ENCODE data around the gene CCDC12. TPM values are rescaled to one million over a fixed set of nuclear protein-coding genes. Genes with fewer than 3 reads are reported as not detected.
A peak's percentile ranks its signal among the peaks of the same experiment; 100 is the strongest.

The CCDC12 gene
- total RNA-seq, 4 donors from 2014 or later: 36.9 to 59.4 (median 50.2) TPM

GRCh38 chr3:46947981-46948791, 28.4 kb downstream of the CCDC12 start:
- Histone ChIP-seq H3K4me1 (peaks cover 0 to 86% (median 70%) of the 10 kb centered on the region in 4 donors), H3K36me3 (peaks cover 0 to 11% (median 0%) of the 10 kb centered on the region in 3 donors), H3K27me3 (no peaks in the 10 kb centered on the region), H3K9me3 (no peaks in the 10 kb centered on the region), H3K4me3 (no peak overlapping the region), H3K27ac (peak overlapping the region in 2 of 4 donors; percentile 22 to 71)
- TF ChIP-seq CTCF (IDR thresholded peaks at IDR 0.05): no peak
- TF ChIP-seq POLR2A (IDR thresholded peaks at IDR 0.05): no peak
- no peak for TF ChIP-seq EP300 (IDR thresholded peaks at IDR 0.05)
- WGBS, 2 donors: 73 to 77% methylated on average over 19 of the region's 19 CpGs
- no peak for DNase-seq (ENCODE audit: low spot score in 2 of 2)

GRCh38 chr3:46947546-46947901, 29.0 kb downstream of the CCDC12 start:
- Histone ChIP-seq H3K4me1 (peaks cover 0 to 84% (median 66%) of the 10 kb centered on the region in 4 donors), H3K27me3 (no peaks in the 10 kb centered on the region), H3K4me3 (no peak overlapping the region), H3K27ac (peak overlapping the region in 2 of 4 donors; percentile 22 to 71), H3K36me3 (peaks cover 0 to 11% (median 0%) of the 10 kb centered on the region in 3 donors), H3K9me3 (no peaks in the 10 kb centered on the region)
- no peak for DNase-seq (ENCODE audit: low spot score in 2 of 2)
- 79 to 82% methylated on average over 4 of the region's 4 CpGs for WGBS, 2 donors
- no peak for TF ChIP-seq EP300 (IDR thresholded peaks at IDR 0.05)
- no peak for TF ChIP-seq POLR2A (IDR thresholded peaks at IDR 0.05)
- TF ChIP-seq CTCF (IDR thresholded peaks at IDR 0.05): no peak

- Histone ChIP-seq H3K4me3 (no peak overlapping the region), H3K36me3 (peaks cover 0 to 11% (median 0%) of the 10 kb centered on the region in 3 donors), H3K4me1 (peaks cover 0 to 82% (median 62%) of the 10 kb centered on the region in 4 donors), H3K27ac (peak overlapping the region in 1 of 4 donors; percentile 71), H3K27me3 (no peaks in the 10 kb centered on the region), H3K9me3 (no peaks in the 10 kb centered on the region)
- WGBS, 2 donors: 58 to 70% methylated on average over 7 of the region's 7 CpGs
- TF ChIP-seq CTCF (IDR thresholded peaks at IDR 0.05): no peak
- no peak for TF ChIP-seq POLR2A (IDR thresholded peaks at IDR 0.05)
- no peak for TF ChIP-seq EP300 (IDR thresholded peaks at IDR 0.05)
- DNase-seq (ENCODE audit: low spot score in 2 of 2): no peak
Observed at GRCh38 chr3:46946856-46947545, 29.5 kb downstream of the CCDC12 start.

- TF ChIP-seq CTCF (IDR thresholded peaks at IDR 0.05): no peak
- TF ChIP-seq POLR2A (IDR thresholded peaks at IDR 0.05): no peak
- no peak for TF ChIP-seq EP300 (IDR thresholded peaks at IDR 0.05)
- no peak for DNase-seq (ENCODE audit: low spot score in 2 of 2)
- Histone ChIP-seq H3K4me1 (peaks cover 0 to 87% (median 61%) of the 10 kb centered on the region in 4 donors), H3K27ac (peak overlapping the region in 1 of 4 donors; percentile 71), H3K36me3 (peaks cover 0 to 11% (median 0%) of the 10 kb centered on the region in 3 donors), H3K4me3 (no peak overlapping the region), H3K27me3 (no peaks in the 10 kb centered on the region), H3K9me3 (no peaks in the 10 kb centered on the region)
- whole genome bisulfite sequencing, 2 donors: 75 to 87% methylated on average over 6 of the region's 6 CpGs
Observed at GRCh38 chr3:46946416-46946815, 30.1 kb downstream of the CCDC12 start.

- peaks cover 0 to 70% (median 49%) of the 10 kb centered on the region in 4 donors for H3K4me1 ChIP-seq
- H3K27ac ChIP-seq: peak overlapping the region in 2 of 4 donors; percentile 36 to 60
- no peak overlapping the region for H3K4me3 ChIP-seq
- H3K36me3 ChIP-seq: peaks cover 0 to 29% (median 0%) of the 10 kb centered on the region in 3 donors
- WGBS, 2 donors: 83 to 90% methylated on average over 8 of the region's 8 CpGs
- no peak for TF ChIP-seq CTCF (IDR thresholded peaks at IDR 0.05)
- TF ChIP-seq POLR2A (IDR thresholded peaks at IDR 0.05): no peak
- no peak for TF ChIP-seq EP300 (IDR thresholded peaks at IDR 0.05)
- DNase-seq (ENCODE audit: low spot score in 2 of 2): no peak
- H3K27me3 ChIP-seq: no peaks in the 10 kb centered on the region
- H3K9me3 ChIP-seq: no peaks in the 10 kb centered on the region
Observed at GRCh38 chr3:46944191-46944590, 32.4 kb downstream of the CCDC12 start.
